SHP77 (cell line): ENCODE data around the gene ERCC1.
"Not testable (repeated sequence)": the region's sequence is repeated elsewhere in the genome, so short reads cannot be mapped to it uniquely, and the experiment has no call there.

Experiments
- DNase-seq, 2 experiments: peaks; one replicate each; lab custom pipeline; 2025; lab: John Stamatoyannopoulos, UW

Gene ERCC1

GRCh38 chr19:45455707-45456499 lies 32.2 kb upstream of the ERCC1 start:
- DNase-seq: peak in 1 of 2 experiments; percentile 63

- no peak for DNase-seq
Measured at GRCh38 chr19:45451850-45452387, 28.2 kb upstream of the ERCC1 start.

GRCh38 chr19:45451131-45451849 lies 27.6 kb upstream of the ERCC1 start:
- no peak for DNase-seq

DNA sequence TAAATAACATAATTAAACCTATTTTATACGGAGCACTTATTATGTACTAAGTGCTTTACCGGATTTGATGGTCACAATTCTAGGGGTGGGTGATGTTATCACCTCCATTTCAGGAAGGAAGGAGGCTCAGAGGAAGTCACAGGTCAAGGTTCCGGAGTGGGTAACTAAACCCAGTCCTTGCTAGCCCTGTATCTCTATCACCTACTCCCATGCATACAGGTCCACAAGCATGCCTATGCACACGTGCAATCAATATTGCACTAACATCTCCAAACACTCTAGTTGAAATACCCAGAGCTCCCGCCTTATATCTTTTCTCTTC lies 26.3 kb upstream of the ERCC1 start:
- DNase-seq: no peak

- DNase-seq: no peak
Measured at GRCh38 chr19:45448887-45449299, 25.2 kb upstream of the ERCC1 start.

DNA sequence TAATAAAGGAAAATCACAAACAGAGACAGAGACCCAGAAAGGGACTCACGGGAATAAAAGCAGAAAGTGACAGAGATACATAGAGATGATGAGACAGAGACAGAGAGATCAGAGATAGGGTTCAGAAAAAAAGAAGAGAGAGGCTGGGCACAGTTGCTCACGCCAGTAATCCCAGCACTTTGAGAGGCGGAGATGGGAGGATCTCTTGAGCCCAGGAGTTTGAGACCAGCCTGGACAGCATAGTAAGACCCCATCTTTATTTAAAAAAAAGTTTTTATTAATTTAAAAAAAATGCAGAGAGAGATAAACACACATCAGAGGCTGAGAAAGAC lies 24.7 kb upstream of the ERCC1 start:
- DNase-seq: no peak

GRCh38 chr19:45446944-45447343 lies 23.2 kb upstream of the ERCC1 start:
- no peak for DNase-seq

DNA sequence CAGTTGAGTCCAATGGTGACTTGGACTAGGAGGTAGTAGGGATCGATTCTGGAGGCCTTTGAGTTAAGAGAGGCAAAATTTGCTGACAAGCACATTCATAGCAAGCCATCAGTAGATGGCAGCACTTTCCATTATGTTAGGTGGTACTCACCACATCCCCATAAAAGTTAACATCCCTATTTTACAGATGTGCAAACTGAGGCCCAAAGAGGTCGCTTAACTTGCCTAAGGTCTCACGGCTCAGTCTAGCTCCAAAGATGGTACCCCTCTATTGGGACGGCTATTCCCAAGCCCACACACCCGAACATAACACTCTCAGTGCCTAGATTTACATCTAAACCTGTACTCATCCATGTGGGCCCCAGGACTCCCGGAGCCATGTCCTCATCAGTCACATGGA lies 22.6 kb upstream of the ERCC1 start:
- DNase-seq: peak in 1 of 2 experiments; percentile 32

GRCh38 chr19:45445139-45445538 lies 21.4 kb upstream of the ERCC1 start:
- DNase-seq: no peak

DNA sequence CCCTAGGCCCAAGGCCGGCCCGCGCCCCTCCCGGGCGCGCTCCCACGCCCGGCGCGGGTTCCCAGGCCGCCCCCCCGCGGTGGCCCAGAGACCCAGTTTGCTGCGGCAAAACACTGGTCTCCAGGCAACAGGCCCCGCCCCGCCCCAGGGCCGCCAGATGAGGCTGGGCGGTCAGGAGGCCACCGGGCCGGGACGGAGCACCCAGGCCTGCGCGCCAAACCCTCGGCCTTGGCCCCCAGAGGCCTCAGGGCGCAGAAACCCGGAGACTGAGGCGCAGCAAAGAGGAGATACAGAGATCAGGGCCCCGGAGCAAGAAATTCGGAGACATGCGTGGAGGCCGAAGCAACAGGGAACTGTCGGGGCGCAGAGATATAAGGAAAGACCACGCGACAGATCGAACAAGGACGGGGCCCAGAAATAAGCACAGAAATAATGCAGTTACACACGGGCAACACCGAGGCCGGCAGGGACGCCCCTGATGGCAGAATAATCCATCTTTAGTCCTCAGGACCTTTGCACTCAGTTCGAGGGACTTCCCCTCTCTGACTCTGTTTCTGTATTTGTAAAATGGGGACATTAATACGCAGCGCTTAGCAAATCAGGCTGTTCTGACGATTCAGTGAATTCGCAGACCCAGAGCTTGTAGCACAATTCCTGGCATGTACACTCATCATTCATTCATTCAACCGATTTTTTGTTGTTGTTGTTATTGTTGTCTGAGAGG lies 20.8 kb upstream of the ERCC1 start:
- DNase-seq: peak; percentile 72 to 75

DNA sequence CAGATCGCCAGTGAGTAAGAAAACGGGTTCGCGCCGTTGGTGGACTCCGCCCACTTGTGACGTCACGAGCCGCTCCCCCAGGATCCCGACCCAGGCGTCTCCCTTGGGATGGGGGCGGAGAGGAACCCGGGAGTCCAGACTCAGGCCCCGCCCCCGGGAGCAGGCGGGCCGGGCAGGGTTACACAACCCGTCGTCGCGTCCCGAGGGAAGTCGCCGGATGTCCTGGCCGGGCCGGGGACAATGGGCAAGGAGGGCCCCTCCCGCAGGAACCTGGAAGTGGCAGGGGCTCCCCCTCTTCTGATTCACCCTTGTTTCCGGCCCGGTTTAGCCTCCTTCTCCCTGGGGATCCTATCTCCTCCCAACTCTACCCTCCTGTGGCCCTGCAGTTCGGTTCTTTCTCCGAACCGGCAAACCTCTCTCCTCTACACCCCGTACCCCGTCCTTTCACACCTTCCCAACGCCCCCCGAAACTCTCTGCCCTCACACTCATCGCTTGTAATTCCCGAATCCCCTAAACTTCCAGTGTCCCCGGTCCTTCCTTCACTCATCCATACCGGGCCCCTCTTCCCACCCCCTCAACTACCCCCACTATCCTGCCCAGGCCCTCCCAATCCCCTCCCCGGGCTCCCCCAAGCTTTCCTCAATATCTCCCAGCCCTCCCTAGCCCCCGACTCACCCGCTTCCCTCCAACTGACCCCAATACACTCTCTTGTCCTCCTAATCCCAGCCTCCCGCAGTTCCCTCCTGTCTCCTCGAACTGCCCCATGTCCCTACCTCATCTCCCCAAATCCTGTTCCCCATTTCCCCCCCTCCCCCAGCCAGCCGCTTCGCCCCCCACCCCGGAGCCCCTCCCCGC lies 20.0 kb upstream of the ERCC1 start:
- DNase-seq: peak; percentile 59 to 75

DNA sequence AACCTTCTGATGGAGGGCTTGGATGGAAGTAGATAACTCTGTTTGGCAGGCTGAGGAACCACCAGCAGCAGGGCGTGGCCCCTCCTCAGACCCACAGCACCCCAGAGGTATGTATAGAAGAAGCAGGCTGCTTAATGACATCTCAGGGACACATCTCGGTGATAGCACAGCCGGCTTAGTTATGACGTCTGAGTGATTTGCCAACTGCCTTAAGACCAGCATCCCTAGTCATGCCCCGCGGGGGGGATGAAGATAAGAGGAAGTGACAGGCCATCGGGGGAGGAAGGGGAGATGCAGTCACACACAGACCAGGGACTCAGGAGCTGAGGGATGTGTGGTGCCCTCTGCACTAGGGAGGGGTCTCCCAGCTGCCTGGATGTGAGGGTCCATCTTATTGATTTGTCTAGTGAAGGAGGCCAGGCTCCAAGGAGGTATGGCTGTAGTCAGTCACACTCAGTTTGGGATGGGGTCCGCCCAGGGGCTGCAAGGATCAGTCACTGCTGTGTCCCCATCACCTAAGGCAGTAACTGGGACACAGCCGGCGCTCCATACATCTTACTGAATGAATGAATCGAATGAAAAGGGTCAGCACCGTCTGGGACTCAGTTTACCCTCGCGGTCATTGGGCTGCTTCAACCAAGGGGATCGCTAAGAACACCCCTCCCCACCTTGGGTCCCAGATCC lies 19.2 kb upstream of the ERCC1 start:
- DNase-seq: no peak

DNA sequence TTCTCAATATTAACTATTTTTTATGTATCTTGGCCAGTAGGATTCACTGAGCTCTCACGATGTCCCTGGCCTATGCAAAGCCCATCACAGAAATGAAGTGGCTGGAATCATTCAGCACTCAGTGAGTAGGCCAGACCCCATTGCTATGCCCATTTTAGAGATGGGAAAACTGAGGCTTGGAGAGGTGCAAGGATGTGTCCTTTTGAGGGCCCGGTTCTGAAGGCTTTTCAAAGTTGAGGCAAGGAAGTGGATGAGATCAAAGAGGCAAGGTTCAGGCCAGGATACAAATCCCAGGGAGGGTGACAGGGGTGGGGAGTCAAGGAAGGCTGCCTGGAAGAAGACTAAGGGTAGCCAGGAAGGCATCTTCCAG lies 18.7 kb upstream of the ERCC1 start:
- DNase-seq: no peak

- DNase-seq: no peak
Measured at GRCh38 chr19:45440873-45441654, 17.3 kb upstream of the ERCC1 start.

- DNase-seq: no peak
Measured at GRCh38 chr19:45440259-45440638, 16.5 kb upstream of the ERCC1 start.

GRCh38 chr19:45439569-45440258 lies 16.0 kb upstream of the ERCC1 start:
- peak; percentile 58 to 60 for DNase-seq

DNA sequence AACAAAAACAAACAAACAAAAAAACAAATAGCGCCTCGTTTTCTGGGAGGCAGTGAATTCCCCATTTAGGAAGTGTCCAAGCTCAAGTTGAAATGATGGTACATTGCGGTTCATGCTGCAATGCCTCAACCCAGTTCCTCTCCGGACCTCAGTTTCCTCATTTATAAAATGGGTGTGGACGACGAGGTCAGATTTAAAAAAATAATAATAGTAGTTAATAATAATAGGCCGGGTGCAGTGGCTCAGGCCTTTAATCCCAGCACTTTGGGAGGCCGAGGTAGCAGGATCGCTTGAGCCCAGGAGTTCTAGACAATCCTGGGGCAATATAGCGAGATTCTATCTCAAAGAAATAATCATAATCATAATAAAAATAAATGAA lies 15.5 kb upstream of the ERCC1 start:
- DNase-seq: no peak

DNA sequence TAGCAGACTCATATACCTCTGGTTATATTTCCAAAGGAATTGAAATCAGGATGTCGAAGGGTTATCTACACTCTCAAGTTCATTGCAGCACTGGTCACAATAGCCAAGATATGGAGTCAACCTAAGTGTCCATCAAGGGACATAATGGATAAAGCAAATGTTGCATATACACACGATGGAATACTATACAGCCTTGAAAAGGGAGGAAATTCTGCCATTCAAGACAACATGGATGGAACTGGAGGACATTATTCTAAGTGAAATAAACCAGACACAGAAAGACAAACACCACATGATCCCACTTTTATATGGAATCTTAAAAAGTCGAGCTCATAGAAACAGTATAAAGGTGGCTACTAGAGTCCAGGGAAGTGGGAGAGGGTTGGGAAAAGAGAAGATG lies 13.6 kb upstream of the ERCC1 start:
- DNase-seq: no peak

GRCh38 chr19:45432543-45432942 lies 8.8 kb upstream of the ERCC1 start:
- not testable (repeated sequence) for DNase-seq

GRCh38 chr19:45431008-45431407 lies 7.3 kb upstream of the ERCC1 start:
- DNase-seq: not testable (repeated sequence)
